Measurements from ENCODE around the gene CLEC10A.
"Not testable (repeated sequence)": the region's sequence is repeated elsewhere in the genome, so short reads cannot be mapped to it uniquely, and the experiment has no call there.

GRCh38 chr17:7091311-7092005 is 11.4 kb upstream of the CLEC10A start:
- not testable (repeated sequence) for TF ChIP-seq CTCF, POLR2AphosphoS5, POLR2A (IDR thresholded peaks at IDR 0.05)
